ENCODE data around the gene TNFRSF6B. TPM values are rescaled to one million over a fixed set of nuclear protein-coding genes. Genes with fewer than 3 reads are reported as not detected.

Gene TNFRSF6B
- total RNA-seq, 2 experiments from 2014 or later: 1.0 TPM; not detected in 1

DNA sequence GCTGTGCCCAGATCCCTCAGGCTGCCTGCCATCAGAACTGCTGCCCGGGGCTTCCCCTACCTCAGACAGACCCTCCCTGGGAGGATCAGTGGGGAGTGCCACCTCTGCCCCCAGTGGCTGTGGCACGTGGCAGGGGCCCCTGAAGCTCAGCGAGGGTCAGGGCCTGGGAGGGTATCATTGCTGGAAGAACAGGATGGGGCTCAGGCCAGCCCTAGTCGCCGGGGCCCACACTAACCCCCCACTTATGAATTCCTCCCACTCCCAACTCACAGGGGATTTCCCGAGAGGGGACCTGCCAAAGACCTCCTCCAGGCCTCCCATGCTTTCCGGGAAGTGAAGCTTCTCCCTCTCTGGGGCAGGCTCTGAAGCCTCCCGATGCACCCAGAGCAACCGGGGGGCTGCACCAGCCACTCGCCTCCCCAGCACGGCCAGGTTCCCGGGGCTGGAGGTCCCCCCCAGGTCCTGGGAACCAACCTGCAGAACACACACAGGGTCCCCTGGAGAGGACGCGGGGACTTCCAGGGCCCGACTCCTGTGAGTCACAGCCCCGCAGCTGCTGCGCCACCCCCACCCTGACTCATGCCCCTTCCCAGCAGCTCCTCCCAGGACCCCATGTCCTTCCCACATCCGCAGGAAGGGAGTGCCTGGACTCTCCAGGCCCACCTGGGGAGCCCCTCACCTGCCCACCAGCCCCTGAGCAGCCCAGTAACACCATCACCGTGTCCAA is 2.5 kb downstream of the TNFRSF6B start:
- Mint-ChIP-seq H3K4me1 (peaks cover 9% of the 10 kb centered on the region), H3K27me3 (no peaks in the 10 kb centered on the region), H3K4me3 (no peak overlapping the region), H3K9me3 (no peaks in the 10 kb centered on the region), H3K36me3 (ENCODE audit: low read depth) (peaks cover under 1% of the 10 kb centered on the region), H3K27ac (no peak overlapping the region)
- ChIA-PET CTCF (interaction anchor here (0.8 to 2.7 kb wide), 7 partner anchors 8 to 358 kb away, joined by 3 to 15 read pairs (median 4); partner anchors contain the start of genes ARFRP1 and ZGPAT), POLR2A (no interaction called here)
- DNase-seq: no peak

DNA sequence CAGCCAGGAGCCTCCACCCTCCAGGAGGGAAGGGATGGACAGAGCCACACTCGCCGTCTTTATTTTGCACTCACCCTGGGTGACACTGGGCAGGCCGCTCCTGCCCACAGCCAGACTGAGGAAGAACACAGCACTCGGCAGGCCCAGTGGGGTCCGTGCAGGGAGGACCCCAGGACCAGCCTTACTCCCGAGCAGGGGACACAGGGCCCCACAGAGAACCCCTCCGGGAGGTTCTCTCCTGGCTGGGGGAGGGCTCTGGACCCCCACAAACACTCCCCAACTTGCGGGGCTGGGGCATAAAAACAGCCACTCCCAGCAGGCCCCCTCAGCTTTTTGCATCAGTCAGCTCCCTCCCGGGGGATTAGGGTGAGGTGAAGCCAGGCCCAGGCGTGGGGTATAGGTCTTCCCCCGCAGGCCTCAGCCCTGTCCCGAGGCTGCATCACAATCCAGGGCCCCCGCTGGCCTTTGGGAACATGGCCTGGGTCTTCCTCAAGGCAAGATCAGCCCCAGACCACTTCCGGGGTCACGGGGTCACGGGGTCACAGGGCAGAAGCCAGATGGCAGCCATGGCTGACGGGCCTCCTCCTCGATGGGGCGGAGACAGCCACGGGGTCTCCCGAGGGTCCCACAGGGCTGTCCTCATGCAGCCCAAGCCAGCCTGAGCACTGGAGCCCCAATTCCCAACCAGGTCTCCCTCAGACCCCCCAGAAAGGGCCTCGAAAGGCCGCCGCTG is 3.2 kb downstream of the TNFRSF6B start:
- H3K9me3 Mint-ChIP-seq: no peaks in the 10 kb centered on the region
- no peak overlapping the region for H3K4me3 Mint-ChIP-seq
- H3K27ac Mint-ChIP-seq: no peak overlapping the region
- peaks cover 9% of the 10 kb centered on the region for H3K4me1 Mint-ChIP-seq
- POLR2A ChIA-PET: no interaction called here
- no peak for DNase-seq
- H3K36me3 Mint-ChIP-seq (ENCODE audit: low read depth): peaks cover 2% of the 10 kb centered on the region
- H3K27me3 Mint-ChIP-seq: no peaks in the 10 kb centered on the region
- CTCF ChIA-PET: interaction anchor here (1.0 to 1.7 kb wide), 3 partner anchors 15 to 96 kb away, joined by 3 to 5 read pairs (median 4); no protein-coding TSS in a partner anchor

DNA sequence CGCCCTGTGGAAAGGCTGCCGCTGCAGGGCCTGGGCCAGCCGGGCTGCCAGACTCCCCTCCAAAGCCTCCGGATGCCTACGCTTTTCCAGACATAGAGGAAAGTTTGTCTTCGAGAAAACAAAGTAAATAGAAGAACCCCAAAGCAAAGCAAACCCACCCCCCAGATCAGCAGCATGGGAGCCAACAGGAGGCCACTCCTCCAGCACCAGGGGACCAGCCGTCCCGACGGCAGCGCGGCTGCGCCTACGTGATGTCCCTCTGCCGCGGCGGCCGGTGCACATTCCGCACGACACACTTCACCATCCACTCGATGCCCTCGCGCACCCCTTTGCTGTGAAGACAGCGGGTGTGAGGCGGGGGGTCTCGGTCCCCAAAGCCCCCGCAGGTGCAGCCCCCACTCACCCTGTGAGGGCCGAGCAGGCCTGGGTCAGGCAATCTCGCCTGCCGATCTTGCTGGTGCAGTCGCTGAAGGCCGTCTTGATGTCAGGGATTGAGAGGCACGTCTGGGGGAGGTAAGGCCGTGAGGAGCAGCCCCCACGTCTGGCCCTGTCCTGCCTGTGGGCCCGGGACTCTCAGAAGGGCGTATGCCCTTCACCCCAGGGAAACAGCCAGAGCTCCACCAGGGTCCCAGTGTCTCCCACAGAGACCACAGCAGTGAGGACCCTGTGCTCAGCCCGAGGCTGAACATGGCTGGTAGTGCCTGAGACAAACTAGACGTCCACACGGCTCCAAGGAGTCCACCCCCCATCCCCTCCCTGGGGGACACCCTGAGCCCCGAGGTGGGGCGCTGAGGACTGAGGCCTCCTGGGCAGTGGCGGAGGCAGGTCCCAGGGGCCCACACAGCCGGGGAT is 4.0 kb downstream of the TNFRSF6B start:
- H3K27ac Mint-ChIP-seq: no peak overlapping the region
- no peak overlapping the region for H3K4me3 Mint-ChIP-seq
- H3K4me1 Mint-ChIP-seq: peaks cover 11% of the 10 kb centered on the region
- peaks cover 8% of the 10 kb centered on the region for H3K36me3 Mint-ChIP-seq (ENCODE audit: low read depth)
- no peak for DNase-seq
- H3K27me3 Mint-ChIP-seq: no peaks in the 10 kb centered on the region
- no peaks in the 10 kb centered on the region for H3K9me3 Mint-ChIP-seq
- ChIA-PET POLR2A (no interaction called here), CTCF (no interaction called here)

DNA sequence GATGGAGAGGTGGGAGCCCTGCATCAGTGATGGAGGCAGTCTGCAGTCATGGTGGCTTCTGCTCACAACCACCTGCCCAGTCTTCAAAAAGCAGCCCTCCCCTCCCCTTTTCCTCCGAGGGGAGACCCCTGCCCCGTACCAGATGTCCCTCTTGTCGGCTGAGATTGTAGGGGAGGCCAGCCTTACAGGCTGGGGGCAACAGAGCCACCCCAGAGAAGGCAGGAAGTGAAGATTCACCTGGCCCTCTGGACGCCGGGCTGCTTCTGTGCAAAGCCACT is 4.5 kb downstream of the TNFRSF6B start:
- POLR2A ChIA-PET: no interaction called here
- Mint-ChIP-seq H3K9me3 (no peaks in the 10 kb centered on the region), H3K27me3 (no peaks in the 10 kb centered on the region), H3K4me1 (peaks cover 16% of the 10 kb centered on the region), H3K4me3 (no peak overlapping the region), H3K36me3 (ENCODE audit: low read depth) (peaks cover 13% of the 10 kb centered on the region), H3K27ac (no peak overlapping the region)
- CTCF ChIA-PET: no interaction called here
- no peak for DNase-seq

DNA sequence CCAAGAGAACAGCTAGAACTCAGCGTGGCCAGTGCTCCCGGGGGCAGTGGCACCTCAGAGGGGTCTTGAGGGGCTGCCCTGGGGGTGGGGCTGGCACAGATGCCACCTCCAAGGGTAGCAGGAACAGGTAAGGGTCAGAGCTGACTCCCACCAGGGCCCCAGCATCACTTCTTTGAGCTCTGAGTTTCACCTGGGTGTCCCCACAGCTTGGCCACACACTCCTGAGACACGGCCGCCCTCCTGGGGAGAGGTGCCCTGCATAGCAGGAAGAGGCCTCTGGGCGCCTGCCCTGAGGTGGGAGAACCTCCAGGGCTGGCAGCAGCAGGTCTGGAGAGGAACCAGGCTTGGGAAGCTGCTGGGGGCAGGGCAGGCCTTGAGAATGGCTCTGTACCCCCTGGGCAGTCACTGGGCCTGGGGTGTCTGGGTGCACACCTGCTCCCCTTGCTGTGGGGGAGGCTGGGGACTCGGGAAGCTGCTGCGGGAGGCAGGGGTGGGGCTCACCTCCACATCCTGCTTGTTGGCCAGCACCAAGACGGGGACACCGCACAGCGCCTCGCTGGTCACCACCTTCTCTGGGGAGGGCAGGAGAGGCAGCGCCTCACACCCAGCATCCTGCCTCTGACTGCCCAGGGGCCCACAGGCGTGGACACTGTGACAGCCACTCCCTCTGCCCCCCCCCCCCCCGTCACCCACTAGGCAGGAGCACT is 5.0 kb downstream of the TNFRSF6B start:
- Mint-ChIP-seq H3K4me1 (peaks cover 18% of the 10 kb centered on the region), H3K9me3 (no peaks in the 10 kb centered on the region), H3K27ac (no peak overlapping the region), H3K27me3 (no peaks in the 10 kb centered on the region), H3K36me3 (ENCODE audit: low read depth) (peaks cover 17% of the 10 kb centered on the region), H3K4me3 (no peak overlapping the region)
- ChIA-PET POLR2A (no interaction called here), CTCF (interaction anchor here (0.6 kb wide), 2 partner anchors 63 to 164 kb away, joined by 3 to 4 read pairs; partner anchors contain the start of gene PTK6)
- DNase-seq: no peak

DNA sequence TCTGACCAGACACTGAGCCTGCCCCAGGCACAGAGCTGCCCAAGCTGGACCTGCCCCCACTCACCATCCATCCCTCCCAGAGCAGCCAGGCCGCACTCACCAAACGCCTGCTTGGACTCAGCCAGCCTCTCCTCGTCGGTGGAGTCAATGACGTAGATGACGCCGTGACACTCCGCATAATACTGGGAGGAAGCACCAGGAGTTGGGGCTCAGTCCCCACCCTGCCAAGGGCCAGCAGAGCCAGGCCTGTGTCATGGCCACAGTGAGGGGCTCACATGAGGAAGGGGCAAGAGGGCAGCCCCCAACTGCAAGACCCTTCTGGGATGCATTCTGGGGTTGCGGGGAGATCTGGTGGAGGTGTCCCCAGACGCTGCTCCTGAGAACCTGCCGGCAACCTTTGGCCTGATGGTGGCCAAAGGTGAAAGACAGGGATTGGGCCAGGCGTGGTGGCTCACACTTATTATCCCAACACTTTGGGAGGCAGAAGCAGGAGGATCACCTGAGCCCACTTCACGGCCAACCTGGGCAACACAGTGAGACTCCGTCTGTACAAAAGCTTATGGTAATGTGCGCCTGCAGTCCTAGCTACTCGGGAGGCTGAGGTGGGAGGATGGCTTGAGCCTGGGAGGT is 5.7 kb downstream of the TNFRSF6B start:
- Mint-ChIP-seq H3K9me3 (no peaks in the 10 kb centered on the region), H3K27ac (no peak overlapping the region), H3K36me3 (ENCODE audit: low read depth) (peaks cover 23% of the 10 kb centered on the region), H3K27me3 (no peaks in the 10 kb centered on the region), H3K4me3 (no peak overlapping the region), H3K4me1 (peaks cover 22% of the 10 kb centered on the region)
- DNase-seq: no peak
- POLR2A ChIA-PET: no interaction called here
- CTCF ChIA-PET: interaction anchor here (0.6 to 1.3 kb wide), 3 partner anchors 62 to 165 kb away, joined by 3 to 4 read pairs (median 3); partner anchors contain the start of gene PTK6

DNA sequence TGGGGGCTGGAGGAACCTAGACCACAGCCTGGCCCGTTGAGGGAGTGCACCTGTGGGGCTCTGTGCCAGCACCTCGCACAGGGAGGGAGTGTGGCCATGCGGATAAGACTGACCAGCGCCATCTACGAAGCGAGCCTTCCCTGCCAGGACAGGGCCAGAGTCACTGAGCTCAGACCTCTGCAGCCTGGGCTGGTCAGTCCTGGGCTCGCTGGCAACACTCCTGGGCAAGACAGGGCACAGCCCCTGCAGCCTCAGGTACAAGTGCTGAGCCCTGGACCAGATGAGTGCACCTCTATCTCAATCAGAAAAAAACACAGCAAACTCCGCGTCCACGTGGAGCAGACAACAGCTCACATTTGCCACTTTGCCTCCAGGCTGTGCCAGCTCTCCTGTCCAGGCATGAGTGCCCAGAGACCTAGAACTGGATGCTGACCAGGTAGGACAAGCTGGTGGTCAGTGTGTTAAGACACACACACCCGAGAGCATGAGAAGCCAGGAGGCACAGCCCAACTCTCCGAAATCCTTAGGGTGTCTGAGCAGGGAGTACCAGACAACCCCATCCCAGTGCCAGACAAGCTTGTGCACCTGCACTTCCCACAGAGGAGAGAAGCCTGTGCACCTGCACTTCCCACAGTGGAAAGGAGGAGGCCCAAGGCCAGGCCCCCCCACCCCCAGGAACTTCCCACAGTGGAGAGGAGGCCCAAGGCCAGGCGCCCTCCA is 6.5 kb downstream of the TNFRSF6B start:
- Mint-ChIP-seq H3K36me3 (ENCODE audit: low read depth) (peaks cover 23% of the 10 kb centered on the region), H3K27me3 (no peaks in the 10 kb centered on the region), H3K4me3 (no peak overlapping the region), H3K9me3 (no peaks in the 10 kb centered on the region), H3K4me1 (peaks cover 19% of the 10 kb centered on the region), H3K27ac (no peak overlapping the region)
- ChIA-PET CTCF (interaction anchor here (1.3 kb wide), 1 partner anchor 81 kb away, joined by 3 read pairs; no protein-coding TSS in a partner anchor), POLR2A (no interaction called here)
- no peak for DNase-seq

DNA sequence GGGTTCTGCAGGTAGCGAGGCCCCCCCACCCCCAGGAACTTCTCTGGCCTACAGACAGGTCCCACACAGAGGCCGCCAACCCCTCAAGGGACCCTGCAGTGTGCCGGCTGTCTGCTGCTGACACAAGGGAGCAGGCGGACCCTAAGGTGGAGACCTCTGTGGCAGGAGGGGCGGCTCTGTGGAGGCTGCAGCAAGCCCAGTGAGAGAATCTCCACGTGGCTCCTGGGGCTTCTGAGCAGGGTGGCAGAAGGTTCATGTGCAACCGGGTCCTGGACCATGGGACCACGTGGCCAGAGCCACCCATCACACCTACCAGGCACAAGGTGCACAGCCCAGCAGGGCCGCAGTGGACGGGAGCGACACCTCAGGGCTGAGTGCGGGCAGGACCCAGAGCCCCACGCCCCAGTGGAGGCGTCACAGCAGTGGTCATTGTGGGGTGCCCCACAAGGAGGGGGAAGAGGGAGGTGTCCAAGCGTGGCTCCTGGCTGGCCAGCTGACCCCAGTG is 7.1 kb downstream of the TNFRSF6B start:
- Mint-ChIP-seq H3K27me3 (no peaks in the 10 kb centered on the region), H3K4me3 (no peak overlapping the region), H3K27ac (no peak overlapping the region), H3K36me3 (ENCODE audit: low read depth) (peaks cover 26% of the 10 kb centered on the region), H3K9me3 (no peaks in the 10 kb centered on the region), H3K4me1 (peaks cover 21% of the 10 kb centered on the region)
- ChIA-PET POLR2A (interaction anchor here (0.6 kb wide), 1 partner anchor 25 kb away, joined by 5 read pairs; no protein-coding TSS in a partner anchor), CTCF (interaction anchor here (1.3 kb wide), 1 partner anchor 81 kb away, joined by 3 read pairs; no protein-coding TSS in a partner anchor)
- DNase-seq: no peak

DNA sequence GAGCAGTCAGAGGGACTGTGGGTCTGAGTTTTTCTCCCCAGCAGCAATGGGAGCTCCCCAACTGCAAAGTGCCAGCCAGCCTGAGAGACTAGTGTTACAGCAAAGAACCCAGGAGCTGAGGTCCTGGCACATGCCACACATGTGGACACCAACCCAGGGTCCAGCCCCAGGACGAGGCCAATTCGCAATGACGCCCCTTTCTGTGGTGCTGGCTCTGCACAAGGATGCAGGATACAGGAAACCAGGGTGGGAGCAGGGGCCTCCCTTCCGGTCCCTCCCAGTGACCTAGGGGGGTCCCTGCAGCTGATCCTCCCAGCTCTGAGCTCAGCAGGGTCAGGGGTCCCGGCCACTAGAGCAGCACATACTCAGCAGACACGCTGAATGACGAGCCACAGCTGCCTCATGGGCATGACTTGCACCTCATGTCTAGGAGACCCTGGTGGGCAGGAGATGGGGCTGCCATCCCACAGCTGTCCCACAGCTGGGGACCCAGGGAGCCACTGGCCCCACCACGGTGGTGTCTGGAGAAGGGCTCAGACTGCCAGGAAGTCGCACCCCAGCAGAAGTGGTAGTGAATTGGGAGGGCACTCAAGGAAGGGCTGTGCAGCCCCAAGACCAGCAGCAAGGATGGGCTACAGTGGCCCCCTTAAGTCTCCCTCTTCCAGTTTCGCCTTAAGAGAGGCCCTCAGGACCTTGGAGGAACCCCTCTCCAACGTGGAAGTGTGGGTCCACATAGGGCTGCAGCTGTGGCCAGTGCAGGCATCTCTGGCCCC is 7.7 kb downstream of the TNFRSF6B start:
- DNase-seq: no peak
- Mint-ChIP-seq H3K36me3 (ENCODE audit: low read depth) (peaks cover 32% of the 10 kb centered on the region), H3K9me3 (no peaks in the 10 kb centered on the region), H3K27me3 (no peaks in the 10 kb centered on the region), H3K27ac (no peak overlapping the region), H3K4me1 (peaks cover 27% of the 10 kb centered on the region), H3K4me3 (no peak overlapping the region)
- POLR2A ChIA-PET: interaction anchor here (0.6 kb wide), 1 partner anchor 24 kb away, joined by 5 read pairs; no protein-coding TSS in a partner anchor
- CTCF ChIA-PET: no interaction called here

DNA sequence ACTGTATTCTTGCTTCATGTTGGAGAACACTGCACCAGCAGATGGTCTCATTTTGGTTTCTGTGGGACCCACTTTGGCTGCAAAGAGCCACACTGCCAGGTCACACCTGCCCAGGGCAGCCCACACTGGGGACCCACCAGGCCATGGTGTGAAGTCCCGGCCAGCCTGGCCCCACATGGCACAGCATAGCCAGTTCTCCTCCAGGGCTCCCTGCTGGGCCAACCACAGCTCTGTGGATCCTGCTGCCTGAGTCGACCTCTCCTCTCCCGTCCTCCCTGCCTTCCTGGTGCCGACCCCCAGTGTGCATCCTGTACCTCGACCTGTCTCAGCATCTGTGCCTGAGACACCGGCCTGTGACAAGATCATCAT is 8.3 kb downstream of the TNFRSF6B start:
- ChIA-PET CTCF (no interaction called here), POLR2A (no interaction called here)
- H3K4me1 Mint-ChIP-seq: peaks cover 30% of the 10 kb centered on the region

More for the DNA sequence above, 8.3 kb downstream of the TNFRSF6B start:
- no peak for DNase-seq
- Mint-ChIP-seq H3K27ac (no peak overlapping the region), H3K4me3 (no peak overlapping the region), H3K27me3 (no peaks in the 10 kb centered on the region), H3K36me3 (ENCODE audit: low read depth) (peaks cover 37% of the 10 kb centered on the region), H3K9me3 (no peaks in the 10 kb centered on the region)

All from activated CD4-positive, alpha-beta T cell treated with anti-CD3 and anti-CD28 coated beads, Interleukin-2, amount 10 ng/mL, durations not matched to agents 7 days and 5 days (primary cell).